Karpas-422 (cell line): ENCODE results near the gene STX8. TPM values are rescaled to one million over a fixed set of nuclear protein-coding genes. Genes with fewer than 3 reads are reported as not detected.

Source experiments
- DNase-seq: peaks from one replicate; pipeline ENCODE4 v3.0.0-alpha.2; 2015
- H2AFZ ChIP-seq: fragments of 200-600 bp; sonication (generic); 2 replicates; pipeline ENCODE4 v1.6.1; 2014; ENCODE audit warnings: antibody characterized with exemption, low read length, mixed read lengths
- H3K27ac ChIP-seq: fragments of 200-600 bp; sonication (generic); 2 replicates; pipeline ENCODE4 v1.5.1; 2014; ENCODE audit warnings: mild to moderate bottlenecking, low read length, moderate library complexity
- H3K27me3 ChIP-seq: fragments of 200-600 bp; sonication (generic); 2 replicates; pipeline ENCODE4 v1.6.1; 2014; ENCODE audit warnings: low read length, mixed read lengths
- H3K36me3 ChIP-seq: fragments of 200-600 bp; sonication (generic); 2 replicates; pipeline ENCODE4 v1.6.1; 2014; ENCODE audit warnings: low read length, mixed read lengths; ENCODE audit not compliant: insufficient read depth
- H3K4me1 ChIP-seq: fragments of 200-600 bp; sonication (generic); 2 replicates; pipeline ENCODE4 v1.6.1; 2014; ENCODE audit warnings: mild to moderate bottlenecking, low read length, mixed read lengths
- H3K4me2 ChIP-seq: fragments of 200-600 bp; sonication (generic); 2 replicates; pipeline ENCODE4 v1.6.1; 2014; ENCODE audit warnings: low read length, low read depth, mild to moderate bottlenecking; ENCODE audit not compliant: poor library complexity, severe bottlenecking
- H3K4me3 ChIP-seq: fragments of 200-600 bp; sonication (generic); 2 replicates; pipeline ENCODE4 v1.5.1; 2014; ENCODE audit warnings: mild to moderate bottlenecking, antibody characterized with exemption, low read length, mixed read lengths
- H3K79me2 ChIP-seq: fragments of 200-600 bp; sonication (generic); 2 replicates; pipeline ENCODE4 v1.6.1; 2014; ENCODE audit warnings: mild to moderate bottlenecking, low read length, mixed read lengths
- H3K9ac ChIP-seq: fragments of 200-600 bp; sonication (generic); 2 replicates; pipeline ENCODE4 v1.6.0; 2014; ENCODE audit warnings: low read length
- H3K9me2 ChIP-seq: fragments of 200-600 bp; sonication (generic), shearing (Covaris generic); replicated peaks from 2 replicates; pipeline ENCODE4 v1.6.0; 2014; ENCODE audit warnings: mild to moderate bottlenecking, low read length, moderate library complexity; ENCODE audit not compliant: insufficient read depth
- H3K9me3 ChIP-seq: fragments of 300-700, 200-600 bp; sonication (generic); 2 replicates; pipeline ENCODE4 v1.6.1; 2014; ENCODE audit warnings: low read length, mixed read lengths
- H4K20me1 ChIP-seq: fragments of 200-600 bp; sonication (generic); 2 replicates; pipeline ENCODE4 v1.6.1; 2014; ENCODE audit warnings: mild to moderate bottlenecking, antibody characterized with exemption, low read length, low read depth; ENCODE audit not compliant: insufficient read depth
- small RNA-seq: library from RNA; depleted of rRNA; stranded (forward); fragments of <200 nt; gene quantifications from one replicate; pipeline ENCODE3, GENCODE V24; 2014
- total RNA-seq: library from RNA; depleted of rRNA; stranded (reverse); fragments of >200 nt; shearing (Covaris generic); gene quantifications from 2 replicates; pipeline ENCODE4 v1.2.3, GENCODE V29; 2014; ENCODE audit warnings: low replicate concordance; rRNA removed

STX8 gene
- total RNA-seq, 1 experiment from 2014 or later = 40.0 TPM

- H3K4me1 ChIP-seq = no peaks in the 10 kb centered on the region
- no peaks in the 10 kb centered on the region for H3K36me3 ChIP-seq
- no peak overlapping the region for H3K9ac ChIP-seq
- H3K4me2 ChIP-seq = no peak overlapping the region
- H3K4me3 ChIP-seq = no peak overlapping the region
- H3K79me2 ChIP-seq = no peaks in the 10 kb centered on the region
- no peaks in the 10 kb centered on the region for H3K9me2 ChIP-seq
- H3K27ac ChIP-seq = no peak overlapping the region
- H2AFZ ChIP-seq = no peak overlapping the region
- DNase-seq = no peak
- H3K27me3 ChIP-seq = no peaks in the 10 kb centered on the region
- no peaks in the 10 kb centered on the region for H4K20me1 ChIP-seq
- H3K9me3 ChIP-seq = no peaks in the 10 kb centered on the region
Measured at GRCh38 chr17:9204637-9205329, 370.8 kb downstream of the STX8 start.

DNA sequence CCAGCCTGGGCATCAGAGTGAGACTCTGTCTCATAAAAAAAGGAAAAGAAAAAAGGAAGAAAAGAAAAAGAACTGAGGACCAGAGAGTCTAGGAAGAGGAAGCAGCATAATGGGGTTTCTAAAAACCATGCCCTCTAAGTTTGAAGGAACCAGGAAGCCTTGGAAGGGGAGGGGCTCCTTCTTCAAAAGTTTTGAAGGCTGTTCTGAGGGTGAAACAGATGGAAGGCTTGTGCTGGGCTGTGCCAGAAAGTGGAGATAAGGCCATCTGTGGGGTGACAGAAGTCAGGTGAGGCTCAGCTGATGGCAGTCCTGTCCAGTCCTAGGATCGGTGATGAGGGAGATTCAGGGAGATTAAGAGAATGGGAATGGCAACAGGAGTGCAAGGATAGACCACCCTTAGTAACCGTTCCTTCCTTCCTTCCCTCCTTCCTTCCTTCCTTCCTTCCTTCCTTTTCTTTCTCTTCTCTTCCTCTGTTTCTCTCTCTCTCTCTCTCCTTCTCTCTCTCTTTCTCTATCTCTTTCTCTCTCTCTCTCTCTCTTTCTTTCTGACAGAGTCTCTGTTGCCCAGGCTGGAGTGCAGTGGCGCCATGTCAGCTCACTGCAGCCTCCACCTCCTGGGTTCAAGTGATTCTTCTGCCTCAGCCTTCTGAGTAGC is 371.7 kb downstream of the STX8 start:
- Histone ChIP-seq H3K27ac (no peak overlapping the region), H3K36me3 (no peaks in the 10 kb centered on the region), H3K9me3 (no peaks in the 10 kb centered on the region), H3K4me2 (no peak overlapping the region), H2AFZ (no peak overlapping the region), H3K9ac (no peak overlapping the region), H3K4me1 (no peaks in the 10 kb centered on the region), H3K27me3 (no peaks in the 10 kb centered on the region), H4K20me1 (no peaks in the 10 kb centered on the region), H3K79me2 (no peaks in the 10 kb centered on the region), H3K9me2 (no peaks in the 10 kb centered on the region), H3K4me3 (no peak overlapping the region)
- no peak for DNase-seq

- no peak overlapping the region for H2AFZ ChIP-seq
- H4K20me1 ChIP-seq = no peaks in the 10 kb centered on the region
- no peak for DNase-seq
- H3K27ac ChIP-seq = no peak overlapping the region
- H3K27me3 ChIP-seq = no peaks in the 10 kb centered on the region
- H3K9ac ChIP-seq = no peak overlapping the region
- H3K4me3 ChIP-seq = no peak overlapping the region
- H3K4me1 ChIP-seq = no peaks in the 10 kb centered on the region
- H3K9me3 ChIP-seq = no peaks in the 10 kb centered on the region
- H3K9me2 ChIP-seq = no peaks in the 10 kb centered on the region
- H3K36me3 ChIP-seq = no peaks in the 10 kb centered on the region
- no peak overlapping the region for H3K4me2 ChIP-seq
- no peaks in the 10 kb centered on the region for H3K79me2 ChIP-seq
Measured at GRCh38 chr17:9202532-9202931, 373.1 kb downstream of the STX8 start.

- Histone ChIP-seq H3K4me2 (no peak overlapping the region), H3K9me2 (no peaks in the 10 kb centered on the region), H3K4me1 (no peaks in the 10 kb centered on the region), H3K36me3 (no peaks in the 10 kb centered on the region), H3K4me3 (no peak overlapping the region), H3K79me2 (no peaks in the 10 kb centered on the region), H3K27me3 (no peaks in the 10 kb centered on the region), H3K9me3 (no peaks in the 10 kb centered on the region), H4K20me1 (no peaks in the 10 kb centered on the region), H3K9ac (no peak overlapping the region), H2AFZ (no peak overlapping the region), H3K27ac (no peak overlapping the region)
- peak; percentile 48 for DNase-seq
Measured at GRCh38 chr17:9200699-9201359, 374.8 kb downstream of the STX8 start.

Small RNA genes lying within 50 kb of the gene (small RNA-seq; reads per million reads assigned to genes)
- not detected for gene AC005695.3

Other genes with a start within 250 kb of the STX8 start
- not detected in 2 replicates for gene CFAP52, start 822 bp upstream of the STX8 start, total RNA-seq
- gene USP43, start 69.7 kb upstream of the STX8 start, total RNA-seq = 0.25 and 0.37 TPM in 2 replicates
- gene DHRS7C, start 215.8 kb upstream of the STX8 start, total RNA-seq = not detected in 2 replicates
- gene GSG1L2, start 246.3 kb upstream of the STX8 start, total RNA-seq = not detected in 2 replicates